ENCODE results near the gene DNAJC12.

DNA sequence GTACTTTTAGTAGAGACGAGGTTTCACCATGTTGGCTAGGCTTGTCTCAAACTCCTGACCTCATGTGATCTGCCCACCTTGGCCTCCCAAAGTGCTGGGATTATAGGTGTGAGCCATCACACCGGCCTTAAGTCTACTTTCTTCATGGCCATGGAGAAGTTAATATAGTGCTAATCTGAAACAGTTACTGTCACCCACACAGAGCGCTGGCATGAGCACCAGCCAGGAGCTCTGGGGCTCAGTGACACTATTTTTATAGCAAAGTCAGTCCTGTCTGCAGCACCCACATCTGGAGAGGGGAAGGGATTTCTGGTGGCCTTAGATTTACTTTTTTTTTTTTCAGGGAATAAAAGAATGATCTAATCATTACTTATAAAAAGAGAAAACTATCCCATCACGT is 21.3 kb downstream of the DNAJC12 start:
- no peak for TF ChIP-seq POLR2A (IDR thresholded peaks at IDR 0.05; ENCODE audit: low read length)
- no peak for TF ChIP-seq GATA1 (IDR thresholded peaks at IDR 0.05; ENCODE audit: low read depth, low read length)
